NCI-H345 treated with DMSO at 0.1 percent for 48 hours (cell line): ENCODE measurements around the gene GRID2.

Experiments used
- DNase-seq: peaks from one replicate; lab custom pipeline; 2025; ENCODE audit not compliant: unreplicated experiment; lab: John Stamatoyannopoulos, UW

GRID2 gene

DNA sequence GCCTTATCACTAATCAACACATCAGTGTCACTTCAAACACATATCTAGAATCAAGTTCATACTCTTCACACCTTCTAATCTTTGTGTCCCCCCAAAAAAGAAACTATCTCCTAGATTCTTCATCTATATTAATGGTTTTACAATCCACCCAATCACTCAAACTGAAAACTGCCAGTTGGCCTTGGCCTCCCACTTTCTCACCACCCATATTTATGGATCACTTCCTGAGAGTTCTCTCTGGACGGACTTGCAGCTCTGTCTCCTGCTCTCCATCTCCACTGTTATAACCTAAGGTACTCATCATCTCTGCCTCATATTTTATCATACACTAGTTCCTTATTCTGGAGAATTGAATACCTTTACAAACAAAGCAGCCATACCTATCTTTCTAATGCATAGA is 1418.7 kb downstream of the GRID2 start:
- DNase-seq: no peak

DNA sequence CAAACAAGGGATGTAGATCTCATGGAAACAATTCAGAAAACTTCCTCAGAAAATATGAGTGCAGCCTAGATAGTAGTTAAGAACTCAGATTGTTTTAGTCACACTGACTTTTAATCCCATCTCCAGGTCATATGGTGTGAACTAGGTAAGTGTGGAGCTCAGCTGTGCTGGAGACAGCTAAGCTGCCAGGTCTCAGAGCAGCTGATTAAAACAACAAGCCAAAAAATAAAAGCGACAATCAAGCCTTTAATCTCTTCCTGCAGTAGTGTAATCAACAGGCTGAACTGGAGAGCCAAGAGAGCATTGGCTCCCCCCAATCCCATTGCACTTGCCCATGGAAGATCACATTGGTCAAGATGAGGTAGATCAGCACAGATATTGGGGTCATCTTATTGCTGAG is 1426.5 kb downstream of the GRID2 start:
- no peak for DNase-seq

DNA sequence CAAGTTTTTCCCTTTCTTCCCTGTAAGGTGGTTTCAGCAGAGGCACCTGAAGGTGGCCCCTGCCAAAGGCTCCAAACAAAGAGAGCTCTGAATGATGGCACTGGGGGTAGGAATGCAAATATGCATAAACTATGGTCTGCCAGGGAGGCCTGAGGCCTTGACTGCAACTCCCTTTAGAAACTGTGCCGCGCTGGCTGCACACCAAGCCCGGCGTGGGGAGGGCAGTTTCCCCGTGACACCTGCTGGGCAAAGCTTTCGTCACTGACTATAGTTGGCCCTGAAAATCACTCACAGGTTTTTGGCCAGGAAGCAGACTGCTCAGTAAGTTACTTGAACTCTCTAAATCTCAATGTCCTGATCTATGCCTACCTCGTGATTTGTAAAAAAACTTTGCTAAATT is 1427.0 kb downstream of the GRID2 start:
- DNase-seq: no peak

DNA sequence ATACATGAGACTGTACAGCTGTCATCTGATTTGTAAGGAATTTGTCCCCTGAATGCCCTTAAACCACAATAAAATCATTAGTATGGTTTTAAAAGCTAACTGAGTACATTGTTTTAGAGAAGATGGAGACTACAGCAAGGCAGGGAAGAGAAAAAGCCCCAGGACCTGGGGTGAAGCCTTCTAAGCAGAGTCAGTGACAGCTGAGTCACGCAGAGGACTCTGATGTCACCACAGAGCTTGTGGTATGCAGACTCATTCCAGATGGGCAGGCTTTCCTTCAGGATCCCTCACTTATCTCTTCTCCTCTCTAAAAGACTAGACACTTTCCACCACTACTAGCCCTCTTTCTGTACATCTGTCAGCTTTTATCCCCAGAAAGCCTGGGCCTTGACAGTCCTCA is 1427.7 kb downstream of the GRID2 start:
- DNase-seq: no peak

DNA sequence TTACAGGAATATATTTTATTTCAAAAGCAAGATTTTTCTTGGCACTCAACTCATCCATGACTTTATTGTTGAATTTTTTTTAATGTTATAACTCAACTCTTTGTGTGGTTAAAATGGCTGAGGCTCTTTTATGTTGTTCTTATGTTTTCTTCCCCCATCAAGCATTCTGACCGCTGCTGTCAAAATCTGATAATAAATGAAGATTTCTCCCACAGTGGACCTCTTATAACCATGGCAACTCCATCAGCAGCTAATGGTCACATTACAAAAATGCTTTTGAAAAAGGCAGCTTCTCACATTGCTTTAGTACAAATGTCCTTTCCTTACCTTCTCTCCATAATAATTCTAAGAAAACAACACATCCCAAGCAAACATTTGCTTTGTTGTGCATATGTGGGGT is 1428.7 kb downstream of the GRID2 start:
- no peak for DNase-seq

DNA sequence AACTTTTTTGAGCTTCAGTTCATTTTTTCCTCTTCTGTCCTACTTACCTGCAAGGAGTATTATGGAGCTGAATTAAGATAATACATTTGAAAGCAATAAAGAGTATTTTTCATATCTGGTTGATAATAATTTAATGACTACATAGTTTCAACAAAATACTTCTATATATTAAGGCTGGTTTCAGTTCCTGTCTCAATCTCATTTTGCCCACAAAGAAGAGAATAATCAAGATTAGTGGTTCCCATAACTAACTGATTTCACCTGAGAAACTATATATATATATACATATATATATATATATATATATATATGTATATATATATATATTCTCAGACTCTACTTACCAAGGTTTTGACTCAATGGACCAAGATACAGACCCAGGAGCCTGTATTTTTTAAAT is 1437.1 kb downstream of the GRID2 start:
- no peak for DNase-seq

DNA sequence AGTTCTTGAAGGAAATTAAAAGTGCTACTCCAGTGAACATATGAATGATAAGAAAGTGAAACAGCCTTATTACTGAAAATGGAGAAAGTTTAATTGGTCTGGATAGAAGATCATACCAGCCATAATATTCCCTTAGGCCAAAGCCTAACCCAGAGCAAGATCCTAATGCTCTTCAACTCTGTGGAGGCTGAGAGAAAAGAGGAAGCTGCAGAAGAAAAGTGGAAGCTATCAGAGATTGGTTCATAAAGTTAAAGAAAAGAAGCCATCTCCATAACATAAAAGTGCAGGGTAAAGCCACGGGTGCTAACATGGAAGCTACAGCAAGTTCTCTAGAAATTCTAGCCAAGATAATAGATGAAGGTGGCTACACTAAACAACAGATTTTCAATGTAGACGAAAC is 1439.3 kb downstream of the GRID2 start:
- no peak for DNase-seq

DNA sequence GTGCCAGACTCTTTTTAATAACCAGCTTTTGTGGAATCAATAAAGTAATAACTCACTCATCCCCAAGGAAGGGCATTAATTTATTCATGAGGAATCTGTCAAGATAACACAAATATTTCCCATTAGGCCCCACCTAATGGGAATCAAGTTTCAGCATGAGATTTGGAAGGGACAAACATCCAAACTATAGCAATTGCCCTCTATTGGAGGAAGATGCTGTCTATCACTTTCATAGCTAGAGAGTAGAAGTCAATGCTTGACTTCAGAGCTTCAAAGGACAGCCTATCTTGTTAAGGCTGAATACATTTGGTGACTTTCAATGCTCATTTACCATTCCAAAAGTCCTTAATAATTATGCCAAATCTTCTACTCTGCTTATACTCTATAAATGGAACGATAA is 1439.9 kb downstream of the GRID2 start:
- no peak for DNase-seq

DNA sequence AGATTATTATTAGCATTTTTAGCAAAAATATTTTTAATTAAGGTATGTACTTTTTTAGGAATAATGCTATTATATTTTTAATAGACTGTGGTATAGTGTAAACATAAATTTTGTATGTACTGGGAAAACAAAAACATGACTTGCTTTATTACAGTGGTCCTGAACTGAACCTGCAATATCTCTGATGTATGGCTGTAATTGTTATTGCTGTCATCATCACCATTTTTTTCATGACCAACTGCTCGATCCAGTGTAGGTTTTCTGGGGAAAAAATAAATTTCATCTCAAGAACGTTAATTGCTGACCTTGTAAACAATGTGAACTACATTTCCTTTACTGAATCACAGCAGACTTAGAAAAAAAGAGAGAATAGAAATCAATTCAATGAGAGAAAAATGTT is 1441.2 kb downstream of the GRID2 start:
- no peak for DNase-seq

DNA sequence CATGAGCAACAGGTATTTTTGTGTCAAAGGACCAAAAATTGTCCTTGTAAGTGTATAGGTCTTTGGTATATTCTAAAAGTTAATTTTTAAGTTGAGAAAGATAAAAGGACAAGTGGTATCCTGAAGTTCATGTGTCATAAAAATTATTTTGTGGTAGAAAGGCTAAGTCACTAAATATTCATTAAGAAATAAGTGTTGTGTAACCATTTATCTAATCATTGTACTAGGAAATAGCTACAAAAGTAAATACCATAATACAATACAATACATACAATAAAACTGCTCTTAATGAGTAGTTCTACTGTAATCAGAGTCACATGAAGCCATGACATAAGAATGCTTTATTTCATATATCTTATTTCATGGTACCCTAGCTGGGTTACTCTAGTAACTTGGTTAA is 1442.3 kb downstream of the GRID2 start:
- DNase-seq: no peak

DNA sequence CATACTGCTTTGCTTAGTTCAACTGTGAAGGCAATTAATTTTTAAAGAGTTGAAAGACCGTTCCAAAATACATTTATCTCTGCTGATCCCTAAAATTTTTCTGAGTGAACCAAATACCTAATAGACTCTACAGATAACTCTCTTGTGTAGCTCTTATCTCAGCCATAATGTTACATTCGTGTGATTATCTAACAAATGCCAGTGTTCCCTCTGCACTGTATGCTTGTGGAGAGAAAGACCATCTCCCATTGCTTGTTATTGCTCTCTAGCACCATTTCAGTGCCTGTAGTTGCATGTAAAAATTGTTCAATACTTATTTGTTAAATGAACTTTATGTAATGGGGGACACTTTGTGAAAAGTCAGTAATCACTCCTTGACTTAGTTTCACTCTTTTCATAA is 1443.5 kb downstream of the GRID2 start:
- no peak for DNase-seq

DNA sequence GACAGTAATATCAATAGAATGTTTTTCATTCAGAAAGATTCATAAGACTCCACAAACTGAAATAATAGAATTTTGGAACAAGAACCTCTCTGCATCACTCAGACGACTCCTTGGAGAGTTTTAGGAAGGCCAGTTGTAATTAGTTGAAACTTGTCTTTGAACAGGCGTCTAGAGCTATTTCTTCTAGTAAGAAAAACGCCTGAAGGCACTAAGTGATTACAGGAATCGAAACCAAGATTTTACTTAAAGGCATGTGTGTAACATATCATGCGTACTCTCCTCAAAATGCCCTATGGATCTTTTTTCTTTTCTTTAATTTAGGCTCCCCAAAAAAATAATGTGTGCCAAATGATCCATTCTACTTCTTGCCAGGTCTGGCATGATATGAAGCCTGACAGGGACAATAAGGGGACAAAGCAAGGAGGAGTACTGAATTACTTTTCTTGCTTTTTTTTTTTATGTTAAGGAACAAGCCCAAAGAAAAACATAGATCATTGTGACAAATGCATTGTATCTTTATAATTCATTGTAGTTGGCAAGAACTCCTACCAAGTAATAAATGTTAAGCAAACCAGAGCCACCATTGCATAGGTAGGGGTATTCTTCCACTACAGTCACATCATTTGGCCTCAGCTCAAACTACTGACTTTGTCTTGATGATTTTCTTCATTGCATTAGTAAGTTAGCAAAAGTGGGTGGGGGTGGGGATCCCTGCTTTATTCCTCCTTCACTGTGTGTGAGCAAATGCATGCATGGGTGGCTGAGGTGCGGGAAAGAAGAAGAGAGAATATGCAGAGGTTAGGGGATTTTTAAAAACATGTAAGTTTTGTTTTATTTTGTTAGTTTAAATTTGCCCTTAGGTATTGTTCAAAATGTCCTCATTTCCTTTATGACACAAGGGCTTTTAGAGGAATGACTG is 1444.9 kb downstream of the GRID2 start:
- no peak for DNase-seq

DNA sequence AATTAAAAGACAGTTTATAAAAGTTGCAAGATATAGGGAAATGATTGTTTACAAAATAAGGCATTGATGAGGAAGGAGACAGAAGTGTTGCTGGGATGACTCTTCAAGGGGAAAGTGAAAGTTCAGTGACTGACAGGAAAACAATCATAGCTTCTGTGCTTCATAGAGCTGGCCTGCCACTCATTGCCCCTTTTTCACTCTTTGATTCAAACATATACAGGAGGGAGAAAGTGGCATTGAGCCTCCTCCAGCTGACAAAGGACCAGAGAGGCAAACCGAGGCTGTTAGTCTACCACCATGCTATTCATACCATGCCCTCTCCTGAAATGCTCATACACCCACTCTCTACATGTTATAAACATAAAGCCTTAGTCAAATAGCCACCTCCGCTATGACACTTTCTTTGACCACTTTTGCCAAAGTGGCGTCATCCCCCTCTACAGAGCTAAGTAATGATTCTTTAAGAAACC is 1445.6 kb downstream of the GRID2 start:
- no peak for DNase-seq

DNA sequence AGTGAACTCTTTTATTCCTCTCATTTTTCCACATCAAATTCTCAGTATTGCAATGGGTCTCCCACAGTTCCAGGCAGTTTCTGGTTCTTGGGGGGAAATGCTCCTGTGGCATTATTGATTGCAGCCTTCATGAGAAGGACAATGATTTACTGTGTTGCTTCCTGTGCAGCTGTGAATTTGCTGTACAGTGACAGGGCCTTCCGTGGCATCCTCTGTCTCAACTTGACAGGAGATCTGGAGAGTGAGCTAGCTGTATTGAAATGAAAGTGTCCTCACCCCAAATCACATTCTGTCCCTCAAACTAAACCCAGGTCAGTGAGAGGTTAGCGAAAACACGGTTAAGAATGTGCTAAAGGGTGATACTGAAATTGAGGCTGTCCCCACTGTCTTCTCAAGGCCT is 1447.6 kb downstream of the GRID2 start:
- DNase-seq: no peak

DNA sequence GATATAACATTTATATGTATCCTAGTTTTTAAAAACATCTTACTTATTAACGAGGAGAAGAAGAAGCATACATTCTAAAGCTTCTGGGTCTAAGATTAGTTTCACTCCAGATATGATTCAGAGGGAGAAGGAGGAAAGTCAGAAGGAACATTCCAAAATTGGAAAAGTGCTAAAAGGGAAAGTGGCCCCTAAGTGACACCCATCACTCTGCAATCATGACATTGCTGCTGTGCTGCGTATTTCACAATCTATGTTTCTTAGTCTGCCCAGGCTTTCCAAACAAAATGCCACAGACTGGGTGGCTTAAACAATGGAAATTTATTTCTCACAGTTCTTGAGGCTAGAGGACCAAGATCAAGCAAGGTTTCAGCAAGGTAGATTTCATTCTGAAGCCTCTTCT is 1452.3 kb downstream of the GRID2 start:
- no peak for DNase-seq

DNA sequence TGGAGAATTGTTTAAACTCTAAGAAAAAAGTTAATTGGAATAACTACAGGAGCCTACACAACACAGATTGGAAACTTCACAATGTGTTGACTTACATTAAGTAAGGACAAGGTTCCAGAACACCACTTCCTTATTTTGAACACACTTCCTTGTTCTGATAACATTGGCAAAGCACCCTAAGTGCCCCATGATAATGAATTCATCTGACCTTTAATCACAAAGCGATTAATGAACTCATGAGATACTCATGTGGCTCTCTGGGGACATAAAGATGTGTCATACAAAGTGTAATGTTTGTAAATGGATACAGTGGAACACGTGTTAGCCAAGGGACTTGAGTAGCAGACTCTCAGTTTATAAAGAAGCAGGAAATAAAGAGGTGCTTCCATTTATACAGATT is 1455.7 kb downstream of the GRID2 start:
- DNase-seq: no peak

DNA sequence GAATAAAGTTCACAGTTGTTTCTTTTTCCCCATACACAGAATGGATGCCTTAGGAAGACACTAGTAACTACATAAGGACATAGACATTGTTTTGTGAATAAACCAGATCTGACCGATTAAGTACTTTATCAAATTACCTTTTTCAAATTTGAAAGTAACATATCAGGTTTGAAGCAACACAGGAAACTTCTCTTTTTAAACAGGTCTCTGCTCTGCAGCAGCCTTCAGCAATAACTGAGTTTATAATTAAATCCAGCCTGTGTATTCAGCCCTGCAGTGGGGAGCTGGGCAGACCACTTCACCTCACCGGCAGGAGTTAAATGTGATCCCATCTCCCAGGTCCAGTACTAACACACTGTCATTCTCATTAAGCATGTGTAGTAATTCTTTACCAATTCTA is 1456.5 kb downstream of the GRID2 start:
- DNase-seq: no peak

DNA sequence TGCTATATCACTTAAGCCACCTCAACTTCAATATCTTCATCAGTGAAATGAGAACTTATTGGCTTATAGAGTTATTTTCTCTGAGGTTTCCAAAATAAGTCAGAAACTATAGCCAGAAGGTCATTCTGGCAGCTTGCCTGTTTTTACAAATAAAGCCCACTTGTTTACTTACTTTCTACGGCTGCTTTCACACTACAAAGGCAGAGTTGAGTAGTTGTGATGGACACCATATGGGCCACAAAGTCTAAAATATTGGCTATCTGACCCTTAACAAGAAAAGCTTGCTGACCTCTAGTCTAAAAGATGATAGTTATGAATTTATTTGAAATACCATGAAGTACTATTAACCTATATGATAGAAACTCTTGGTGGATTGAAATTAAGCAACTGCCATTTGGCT is 1457.5 kb downstream of the GRID2 start:
- DNase-seq: no peak

DNA sequence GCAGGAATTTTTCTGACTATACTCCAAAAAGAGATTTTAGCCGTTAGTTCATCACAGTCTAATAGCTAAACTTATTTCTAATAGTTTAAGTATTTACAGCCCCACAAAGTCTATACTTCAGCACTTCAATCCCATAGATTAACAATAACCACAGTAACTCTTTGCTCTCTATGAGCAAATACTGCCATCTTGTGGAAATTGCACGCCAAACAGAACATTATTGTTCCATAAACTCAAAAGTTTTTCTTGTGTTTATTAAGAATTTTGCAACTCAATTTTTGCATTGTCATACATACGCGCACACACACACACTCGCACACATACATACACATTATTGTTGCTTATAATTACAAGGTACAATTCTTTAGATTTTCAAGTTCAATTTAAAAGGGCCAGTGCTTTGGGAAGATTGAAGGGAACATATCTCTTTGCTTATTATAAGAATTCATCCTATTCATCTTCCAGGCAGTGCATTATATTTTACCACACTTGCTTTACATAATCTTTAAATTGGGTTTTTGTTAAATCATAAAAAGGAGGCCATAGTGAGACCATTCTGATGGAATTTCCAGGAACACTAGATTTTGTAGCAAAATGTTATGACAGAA is 1461.0 kb downstream of the GRID2 start:
- peak; percentile 18 for DNase-seq

DNA sequence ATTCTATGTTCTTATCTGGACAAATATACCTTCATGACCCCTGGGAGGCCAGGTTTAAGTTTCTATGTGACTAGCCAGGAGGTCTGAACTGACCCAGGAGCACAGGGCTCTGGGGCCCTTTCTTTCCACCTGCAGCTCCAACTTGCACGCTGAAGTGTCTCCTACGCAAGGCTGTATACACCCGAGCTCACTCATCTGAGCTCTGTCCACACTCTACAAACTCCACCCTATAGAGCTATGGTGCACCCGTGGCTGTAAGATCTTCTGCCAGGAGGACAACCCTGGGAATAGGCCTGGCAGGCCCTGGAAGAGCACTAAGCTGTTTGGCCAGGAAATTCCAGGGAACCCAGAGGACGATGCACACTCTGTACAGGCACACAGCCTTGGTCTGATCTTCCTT is 1464.2 kb downstream of the GRID2 start:
- no peak for DNase-seq

DNA sequence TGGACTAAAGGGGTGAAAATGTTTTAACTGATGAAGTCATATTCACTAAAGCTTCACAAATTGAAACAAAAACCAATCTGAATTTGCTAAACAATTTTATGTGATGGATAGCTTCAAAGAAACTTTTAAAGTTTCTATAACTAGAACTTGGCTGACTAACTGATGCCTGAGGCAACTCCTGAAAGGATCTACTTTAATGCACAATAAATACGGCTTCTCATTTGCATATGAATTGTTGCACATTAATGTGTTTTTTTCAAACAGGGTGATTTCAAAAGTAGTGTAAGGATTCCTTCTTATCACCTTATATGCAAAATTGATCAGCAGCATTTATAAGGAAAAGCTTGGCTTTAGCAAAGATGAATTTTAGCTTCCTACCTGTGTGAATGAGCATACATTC is 1466.4 kb downstream of the GRID2 start:
- DNase-seq: no peak

DNA sequence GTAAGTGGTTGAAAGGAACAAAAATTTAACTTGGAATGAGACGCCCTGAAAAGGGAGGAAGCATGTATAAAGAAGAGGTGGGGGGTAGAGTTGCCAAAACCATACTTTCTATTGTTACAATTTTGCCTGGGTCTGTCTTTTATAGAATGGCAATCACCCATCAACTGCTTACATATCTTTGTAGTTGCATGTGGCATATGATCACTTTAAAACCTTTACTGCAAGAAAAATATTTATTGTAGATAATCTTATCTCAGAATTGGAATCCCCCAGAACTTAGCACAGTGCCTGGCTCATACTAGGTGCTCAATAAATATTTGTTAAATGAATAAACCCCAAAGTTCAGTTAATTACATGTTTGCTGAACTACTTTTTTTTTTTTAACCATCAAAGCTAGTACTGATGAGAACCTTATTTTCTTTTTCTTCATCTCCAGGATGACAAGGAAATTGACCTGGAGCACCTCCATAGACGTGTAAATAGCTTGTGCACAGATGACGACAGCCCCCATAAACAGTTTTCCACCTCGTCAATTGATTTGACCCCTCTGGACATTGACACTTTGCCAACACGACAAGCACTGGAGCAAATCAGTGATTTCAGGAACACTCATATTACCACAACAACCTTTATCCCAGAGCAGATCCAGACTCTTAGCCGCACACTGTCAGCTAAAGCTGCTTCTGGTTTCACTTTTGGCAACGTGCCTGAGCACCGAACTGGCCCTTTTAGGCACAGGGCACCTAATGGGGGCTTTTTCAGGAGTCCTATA is 1468.1 kb downstream of the GRID2 start:
- DNase-seq: no peak
